Glomerular endothelial cell (primary cell): ENCODE results near the gene NOTUM. TPM values are rescaled to one million over a fixed set of nuclear protein-coding genes. Genes with fewer than 3 reads are reported as not detected.

ENCODE experiments used
- total RNA-seq: library from RNA; depleted of rRNA; stranded (reverse); fragments of >200 nt; gene quantifications from 2 replicates; pipeline ENCODE4 v1.2.3, GENCODE V29; 2015

The NOTUM gene
- total RNA-seq, 1 donor from 2014 or later: not detected

Other genes with a start within 250 kb of the NOTUM start
- gene SLC25A10, start 248.9 kb downstream of the NOTUM start, total RNA-seq: 13.2 and 19.0 TPM in 2 replicates
- not detected in 2 replicates for gene GCGR, start 157.0 kb downstream of the NOTUM start, total RNA-seq
- 134 and 148 TPM in 2 replicates for gene MCRIP1, start 127.9 kb downstream of the NOTUM start, total RNA-seq
- not detected in 2 replicates for gene PPP1R27, start 126.1 kb downstream of the NOTUM start, total RNA-seq
- gene P4HB, start 100.7 kb downstream of the NOTUM start, total RNA-seq: 3,025 and 3,034 TPM in 2 replicates
- 426 and 442 TPM in 2 replicates for gene ARHGDIA, start 89.8 kb downstream of the NOTUM start, total RNA-seq
- 151 and 152 TPM in 2 replicates for gene ALYREF, start 69.6 kb downstream of the NOTUM start, total RNA-seq
- 180 and 216 TPM in 2 replicates for gene ANAPC11, start 69.5 kb downstream of the NOTUM start, total RNA-seq
- 0.68 and 1.9 TPM in 2 replicates for gene NPB, start 58.9 kb downstream of the NOTUM start, total RNA-seq
- 36.6 and 62.9 TPM in 2 replicates for gene PCYT2, start 49.8 kb downstream of the NOTUM start, total RNA-seq
- gene SIRT7, start 43.0 kb downstream of the NOTUM start, total RNA-seq: 22.7 and 33.2 TPM in 2 replicates
- gene MAFG, start 33.5 kb downstream of the NOTUM start, total RNA-seq: 20.4 and 34.4 TPM in 2 replicates
- gene PYCR1, start 23.9 kb downstream of the NOTUM start, total RNA-seq: 67.3 and 97.0 TPM in 2 replicates
- not detected in 2 replicates for gene MYADML2, start 14.0 kb downstream of the NOTUM start, total RNA-seq
- gene ASPSCR1, start 16.4 kb upstream of the NOTUM start, total RNA-seq: 21.8 and 25.1 TPM in 2 replicates
- 51.6 and 74.3 TPM in 2 replicates for gene CENPX, start 61.7 kb upstream of the NOTUM start, total RNA-seq
- gene LRRC45, start 62.1 kb upstream of the NOTUM start, total RNA-seq: 12.8 and 24.9 TPM in 2 replicates
- 42.1 and 67.9 TPM in 2 replicates for gene RAC3, start 70.5 kb upstream of the NOTUM start, total RNA-seq
- gene DCXR, start 76.5 kb upstream of the NOTUM start, total RNA-seq: 61.0 and 67.6 TPM in 2 replicates
- gene RFNG, start 90.6 kb upstream of the NOTUM start, total RNA-seq: 45.0 and 49.1 TPM in 2 replicates
- gene GPS1, start 90.7 kb upstream of the NOTUM start, total RNA-seq: 122 and 139 TPM in 2 replicates
- gene DUS1L, start 104.6 kb upstream of the NOTUM start, total RNA-seq: 55.7 and 75.2 TPM in 2 replicates
- 165 and 201 TPM in 2 replicates for gene FASN, start 137.0 kb upstream of the NOTUM start, total RNA-seq